C4-2B (cell line): ENCODE data around the gene LGALS7B.

Source experiments
- ZFX ChIP-seq: fragments of 450-650 bp; IDR thresholded peaks from 2 replicates; pipeline ENCODE4 v1.6.1; 2017
- TF ChIP-seq, protein P1 (sequence below): fragments of 450-650 bp; conservative IDR thresholded peaks from 2 replicates; pipeline ENCODE4 v1.5.1; 2017; ENCODE audit warnings: mild to moderate bottlenecking

DNA sequence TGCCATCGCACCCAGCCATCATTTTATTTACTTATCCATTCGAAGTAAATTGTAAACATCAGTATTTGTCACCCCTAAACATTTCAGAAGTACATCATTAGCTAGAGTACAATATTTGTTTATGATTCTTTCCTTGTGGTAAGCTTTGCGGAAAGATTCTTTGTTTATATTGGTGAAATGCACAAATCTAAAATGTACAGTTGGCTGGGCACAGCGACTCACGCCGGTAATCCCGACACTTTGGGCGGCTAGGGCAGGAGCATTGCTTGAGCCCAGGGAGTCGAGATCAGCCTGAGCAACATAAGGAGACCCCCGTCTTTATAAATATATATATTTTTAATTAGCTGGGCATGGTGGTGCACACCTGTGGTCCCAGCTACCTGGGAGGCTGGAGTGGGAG lies 10.1 kb downstream of the LGALS7B start:
- TF ChIP-seq, protein P1, sequence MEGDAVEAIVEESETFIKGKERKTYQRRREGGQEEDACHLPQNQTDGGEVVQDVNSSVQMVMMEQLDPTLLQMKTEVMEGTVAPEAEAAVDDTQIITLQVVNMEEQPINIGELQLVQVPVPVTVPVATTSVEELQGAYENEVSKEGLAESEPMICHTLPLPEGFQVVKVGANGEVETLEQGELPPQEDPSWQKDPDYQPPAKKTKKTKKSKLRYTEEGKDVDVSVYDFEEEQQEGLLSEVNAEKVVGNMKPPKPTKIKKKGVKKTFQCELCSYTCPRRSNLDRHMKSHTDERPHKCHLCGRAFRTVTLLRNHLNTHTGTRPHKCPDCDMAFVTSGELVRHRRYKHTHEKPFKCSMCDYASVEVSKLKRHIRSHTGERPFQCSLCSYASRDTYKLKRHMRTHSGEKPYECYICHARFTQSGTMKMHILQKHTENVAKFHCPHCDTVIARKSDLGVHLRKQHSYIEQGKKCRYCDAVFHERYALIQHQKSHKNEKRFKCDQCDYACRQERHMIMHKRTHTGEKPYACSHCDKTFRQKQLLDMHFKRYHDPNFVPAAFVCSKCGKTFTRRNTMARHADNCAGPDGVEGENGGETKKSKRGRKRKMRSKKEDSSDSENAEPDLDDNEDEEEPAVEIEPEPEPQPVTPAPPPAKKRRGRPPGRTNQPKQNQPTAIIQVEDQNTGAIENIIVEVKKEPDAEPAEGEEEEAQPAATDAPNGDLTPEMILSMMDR: no peak
- TF ChIP-seq ZFX: no peak
